ENCODE data around the gene C2orf15. TPM values are rescaled to one million over a fixed set of nuclear protein-coding genes. Genes with fewer than 3 reads are reported as not detected.

The C2orf15 gene
- not detected in 2 replicates for total RNA-seq

GRCh38 chr2:99141110-99142108 lies at the start of gene C2orf15:
Gene C2orf15 (plus strand): TSS chr2:99141707. CDS start chr2:99150559, 8,852 bp downstream.

GRCh38 chr2:99154643-99155536 lies 13.4 kb downstream of the C2orf15 start, which contains the start of the genes LIPT1 and TSGA10:
Gene LIPT1 (plus strand): TSS chr2:99154967. CDS start chr2:99161958, 6,991 bp downstream.
Gene TSGA10 (minus strand): TSS chr2:99154942. CDS start chr2:99109439, 45,503 bp downstream.

GRCh38 chr2:99180755-99181623 lies 39.5 kb downstream of the C2orf15 start, which contains the start of the genes MITD1 and MRPL30:
Gene MITD1 (minus strand): TSS chr2:99181058. CDS start chr2:99180981, 77 bp downstream.
Gene MRPL30 (plus strand): TSS chr2:99181184. CDS start chr2:99186204, 5,020 bp downstream.

Other genes with a start within 250 kb of the C2orf15 start
- 4.2 and 7.3 TPM in 2 replicates for gene CRACDL, start 205.5 kb upstream of the C2orf15 start, total RNA-seq
- 0.65 and 0.76 TPM in 2 replicates for gene TSGA10, start 13.2 kb downstream of the C2orf15 start, total RNA-seq
- 5.5 and 9.0 TPM in 2 replicates for gene LIPT1, start 13.3 kb downstream of the C2orf15 start, total RNA-seq
- gene MITD1, start 39.4 kb downstream of the C2orf15 start, total RNA-seq, result 30.9 and 43.3 TPM in 2 replicates
- 47.1 and 49.1 TPM in 2 replicates for gene MRPL30, start 39.5 kb downstream of the C2orf15 start, total RNA-seq
- not detected in 2 replicates for gene LYG2, start 114.0 kb downstream of the C2orf15 start, total RNA-seq
- not detected in 2 replicates for gene LYG1, start 159.5 kb downstream of the C2orf15 start, total RNA-seq
- 131 and 132 TPM in 2 replicates for gene TXNDC9, start 194.6 kb downstream of the C2orf15 start, total RNA-seq
- 13.5 and 23.7 TPM in 2 replicates for gene EIF5B, start 195.7 kb downstream of the C2orf15 start, total RNA-seq

All from epithelial cell of umbilical artery (primary cell).